Activated CD4-positive, alpha-beta T cell treated with anti-CD3 and anti-CD28 coated beads, Interleukin-2, amount 10 ng/mL, durations not matched to agents 7 days and 5 days (primary cell): ENCODE results near the gene NUDT3. TPM values are rescaled to one million over a fixed set of nuclear protein-coding genes. Genes with fewer than 3 reads are reported as not detected.
A peak's percentile ranks its signal among the peaks of the same experiment; 100 is the strongest.
"Not testable (repeated sequence)": the region's sequence is repeated elsewhere in the genome, so short reads cannot be mapped to it uniquely, and the experiment has no call there.

Experiments used
- CTCF ChIA-PET: fragments of 350-600 bp; sonication (Branson Sonifier 250); formaldehyde crosslinking; loops from one replicate; lab custom pipeline; 2021; ENCODE audit warnings: antibody characterized with exemption; lab: Charles Lee
- POLR2A ChIA-PET: fragments of 350-600 bp; sonication (Branson Sonifier 250); formaldehyde crosslinking; loops from one replicate; lab custom pipeline; 2021; ENCODE audit warnings: antibody characterized with exemption; lab: Charles Lee
- DNase-seq: peaks from one replicate; pipeline ENCODE4 v3.0.0-alpha.2; 2020
- H3K27ac Mint-ChIP-seq: one replicate; pipeline ENCODE4 v1.8.0; 2021; ENCODE audit warnings: mild to moderate bottlenecking, moderate library complexity, mixed read lengths
- H3K27me3 Mint-ChIP-seq: one replicate; pipeline ENCODE4 v1.8.0; 2021; ENCODE audit warnings: mixed read lengths
- H3K36me3 Mint-ChIP-seq: one replicate; pipeline ENCODE4 v1.8.0; 2021; ENCODE audit warnings: low read depth, mixed read lengths
- H3K4me1 Mint-ChIP-seq: one replicate; pipeline ENCODE4 v1.8.0; 2021; ENCODE audit warnings: mixed read lengths
- H3K4me3 Mint-ChIP-seq: one replicate; pipeline ENCODE4 v1.8.0; 2021; ENCODE audit warnings: mild to moderate bottlenecking, moderate library complexity, mixed read lengths
- H3K9me3 Mint-ChIP-seq: one replicate; pipeline ENCODE4 v1.8.0; 2021; ENCODE audit warnings: mixed read lengths
- total RNA-seq, 2 experiments: library from RNA; stranded (reverse); gene quantifications; one replicate each; pipeline ENCODE4 v1.2.3, GENCODE V29; 2021

Gene NUDT3
- total RNA-seq, 2 experiments from 2014 or later = 12.4 to 13.3 TPM

DNA sequence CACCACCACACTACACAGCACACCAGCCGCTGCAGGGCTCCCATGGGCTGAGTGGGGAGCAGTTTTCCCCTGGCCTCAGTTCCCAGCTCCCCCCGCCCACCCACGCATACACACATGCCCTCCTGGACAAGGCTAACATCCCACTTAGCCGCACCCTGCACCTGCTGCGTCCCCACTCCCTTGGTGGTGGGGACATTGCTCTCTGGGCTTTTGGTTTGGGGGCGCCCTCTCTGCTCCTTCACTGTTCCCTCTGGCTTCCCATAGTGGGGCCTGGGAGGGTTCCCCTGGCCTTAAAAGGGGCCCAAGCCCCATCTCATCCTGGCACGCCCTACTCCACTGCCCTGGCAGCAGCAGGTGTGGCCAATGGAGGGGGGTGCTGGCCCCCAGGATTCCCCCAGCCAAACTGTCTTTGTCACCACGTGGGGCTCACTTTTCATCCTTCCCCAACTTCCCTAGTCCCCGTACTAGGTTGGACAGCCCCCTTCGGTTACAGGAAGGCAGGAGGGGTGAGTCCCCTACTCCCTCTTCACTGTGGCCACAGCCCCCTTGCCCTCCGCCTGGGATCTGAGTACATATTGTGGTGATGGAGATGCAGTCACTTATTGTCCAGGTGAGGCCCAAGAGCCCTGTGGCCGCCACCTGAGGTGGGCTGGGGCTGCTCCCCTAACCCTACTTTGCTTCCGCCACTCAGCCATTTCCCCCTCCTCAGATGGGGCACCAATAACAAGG is 147.3 kb downstream of the NUDT3 start:
- H3K4me1 Mint-ChIP-seq = peaks cover 76% of the 10 kb centered on the region

GRCh38 chr6:34243901-34244884 is 148.3 kb downstream of the NUDT3 start:
- Mint-ChIP-seq H3K4me3 (no peak overlapping the region), H3K4me1 (peaks cover 81% of the 10 kb centered on the region), H3K36me3 (peaks cover 51% of the 10 kb centered on the region), H3K27me3 (no peaks in the 10 kb centered on the region), H3K27ac (peak overlapping the region; percentile 60), H3K9me3 (no peaks in the 10 kb centered on the region)
- no peak for DNase-seq
- CTCF ChIA-PET = interaction anchor here (0.6 to 1.0 kb wide), 2 partner anchors 46 to 81 kb away, joined by 3 read pairs; no protein-coding TSS in a partner anchor
- POLR2A ChIA-PET = no interaction called here

More for the DNA sequence above, 147.3 kb downstream of the NUDT3 start:
- H3K36me3 Mint-ChIP-seq = peaks cover 50% of the 10 kb centered on the region
- H3K4me3 Mint-ChIP-seq, POLR2A ChIA-PET, H3K9me3 Mint-ChIP-seq, CTCF ChIA-PET, DNase-seq, H3K27me3 Mint-ChIP-seq: not testable (repeated sequence)
- peak overlapping the region; percentile 68 for H3K27ac Mint-ChIP-seq

DNA sequence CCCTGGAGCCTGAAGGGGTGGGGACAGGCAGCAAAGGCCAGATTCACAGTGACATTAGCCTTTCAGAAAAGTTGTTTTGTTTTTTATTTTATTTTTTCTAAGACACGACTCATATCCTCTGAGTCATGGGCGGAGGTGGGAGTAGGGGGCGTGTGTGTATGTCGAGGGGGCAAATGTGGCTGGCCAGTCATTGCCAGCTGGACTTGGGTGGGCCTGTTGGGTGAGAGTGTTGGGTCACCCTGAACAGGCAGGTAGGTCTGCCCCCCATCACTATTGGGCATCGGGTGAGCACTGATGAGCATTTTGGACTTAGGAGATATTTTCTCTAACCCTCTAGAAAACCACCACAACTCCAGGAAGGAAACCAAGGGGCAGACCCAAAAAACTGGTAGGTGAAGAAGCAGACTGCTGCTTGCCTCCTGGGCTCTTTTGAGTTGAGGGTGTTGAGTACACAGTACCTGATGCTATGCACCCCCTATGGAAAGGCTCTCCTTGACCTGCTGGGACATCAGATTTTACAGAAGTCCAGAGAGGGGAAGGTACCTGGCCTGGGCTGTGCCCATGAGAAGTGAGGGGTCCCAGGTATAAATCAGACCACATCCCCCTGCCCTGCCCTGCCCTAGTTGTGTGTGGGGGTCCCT is 149.2 kb downstream of the NUDT3 start:
- H3K27me3 Mint-ChIP-seq = no peaks in the 10 kb centered on the region
- peak overlapping the region; percentile 80 for H3K27ac Mint-ChIP-seq
- no peak overlapping the region for H3K4me3 Mint-ChIP-seq
- no peak for DNase-seq
- H3K4me1 Mint-ChIP-seq = peaks cover 89% of the 10 kb centered on the region
- ChIA-PET CTCF (interaction anchor here (0.6 to 1.5 kb wide), 2 partner anchors 47 kb away, joined by 3 read pairs; no protein-coding TSS in a partner anchor), POLR2A (no interaction called here)
- no peaks in the 10 kb centered on the region for H3K9me3 Mint-ChIP-seq
- peaks cover 57% of the 10 kb centered on the region for H3K36me3 Mint-ChIP-seq

- Mint-ChIP-seq H3K9me3 (no peaks in the 10 kb centered on the region), H3K36me3 (peaks cover 58% of the 10 kb centered on the region), H3K27me3 (no peaks in the 10 kb centered on the region), H3K4me3 (no peak overlapping the region), H3K4me1 (peaks cover 82% of the 10 kb centered on the region), H3K27ac (peak overlapping the region; percentile 80)
- ChIA-PET CTCF (interaction anchor here (1.3 to 1.5 kb wide), 2 partner anchors 20 to 46 kb away, joined by 3 read pairs; no protein-coding TSS in a partner anchor), POLR2A (no interaction called here)
- no peak for DNase-seq
Measured at GRCh38 chr6:34242252-34243130, 150.0 kb downstream of the NUDT3 start.

GRCh38 chr6:34241351-34242215 is 150.9 kb downstream of the NUDT3 start:
- H3K9me3 Mint-ChIP-seq = no peaks in the 10 kb centered on the region
- DNase-seq = no peak
- H3K4me1 Mint-ChIP-seq = peaks cover 76% of the 10 kb centered on the region
- H3K27ac Mint-ChIP-seq = peak overlapping the region; percentile 57
- H3K36me3 Mint-ChIP-seq = peaks cover 58% of the 10 kb centered on the region
- no peaks in the 10 kb centered on the region for H3K27me3 Mint-ChIP-seq
- ChIA-PET POLR2A (no interaction called here), CTCF (interaction anchor here (1.3 to 1.5 kb wide), 2 partner anchors 19 to 45 kb away, joined by 3 read pairs; no protein-coding TSS in a partner anchor)
- H3K4me3 Mint-ChIP-seq = no peak overlapping the region

DNA sequence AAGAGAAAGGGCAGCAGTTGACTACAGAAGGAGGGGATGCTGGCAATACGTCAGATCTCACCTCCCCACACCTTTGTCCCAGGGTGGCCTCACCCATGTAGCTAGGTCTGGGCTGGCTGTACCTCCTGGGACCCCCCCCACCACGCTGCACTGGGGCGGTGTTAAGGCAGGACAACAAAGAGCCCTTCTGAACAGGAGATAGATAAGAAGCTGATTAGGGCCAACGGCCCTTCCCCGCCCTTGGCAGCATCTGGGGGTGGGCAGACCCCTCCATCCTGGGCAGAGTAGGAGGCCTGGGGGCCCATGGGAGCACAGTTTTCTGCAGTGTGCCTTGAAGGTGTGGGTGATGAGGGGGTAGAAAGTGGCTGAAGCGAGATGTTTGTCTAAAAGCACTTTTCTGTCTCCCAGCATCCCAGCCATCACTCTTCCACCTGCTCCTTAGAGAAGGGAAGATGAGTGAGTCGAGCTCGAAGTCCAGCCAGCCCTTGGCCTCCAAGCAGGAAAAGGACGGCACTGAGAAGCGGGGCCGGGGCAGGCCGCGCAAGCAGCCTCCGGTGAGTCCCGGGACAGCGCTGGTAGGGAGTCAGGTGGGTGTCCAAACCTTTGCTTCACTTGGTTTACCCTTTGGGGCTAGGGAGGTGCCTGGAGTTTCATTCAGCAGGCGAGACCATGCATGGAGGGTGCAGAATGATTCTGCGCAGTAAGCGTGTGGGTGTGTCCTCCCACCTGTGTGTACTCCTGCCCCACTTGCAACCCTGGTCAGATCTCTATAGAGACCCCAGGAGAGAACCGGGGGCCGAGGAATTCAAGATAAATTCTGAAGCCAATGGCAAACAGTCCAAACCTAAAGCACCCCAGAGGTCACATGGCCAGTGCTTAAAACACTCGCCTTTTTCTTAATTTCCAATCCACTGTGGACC is 151.9 kb downstream of the NUDT3 start:
- Mint-ChIP-seq H3K27ac (peak overlapping the region; percentile 50), H3K4me3 (no peak overlapping the region), H3K27me3 (no peaks in the 10 kb centered on the region), H3K36me3 (peaks cover 53% of the 10 kb centered on the region), H3K4me1 (peaks cover 73% of the 10 kb centered on the region), H3K9me3 (no peaks in the 10 kb centered on the region)
- CTCF ChIA-PET = interaction anchor here (0.5 to 1.4 kb wide), 3 partner anchors 9 to 27 kb away, joined by 3 to 4 read pairs (median 4); no protein-coding TSS in a partner anchor
- POLR2A ChIA-PET = no interaction called here
- DNase-seq = no peak

GRCh38 chr6:34239893-34240292 is 152.6 kb downstream of the NUDT3 start:
- Mint-ChIP-seq H3K9me3 (no peaks in the 10 kb centered on the region), H3K4me1 (peaks cover 66% of the 10 kb centered on the region), H3K4me3 (no peak overlapping the region), H3K36me3 (peaks cover 48% of the 10 kb centered on the region), H3K27ac (peak overlapping the region; percentile 46), H3K27me3 (no peaks in the 10 kb centered on the region)
- POLR2A ChIA-PET = no interaction called here
- no peak for DNase-seq
- CTCF ChIA-PET = interaction anchor here (0.5 to 1.4 kb wide), 3 partner anchors 9 to 26 kb away, joined by 3 to 4 read pairs (median 4); no protein-coding TSS in a partner anchor

DNA sequence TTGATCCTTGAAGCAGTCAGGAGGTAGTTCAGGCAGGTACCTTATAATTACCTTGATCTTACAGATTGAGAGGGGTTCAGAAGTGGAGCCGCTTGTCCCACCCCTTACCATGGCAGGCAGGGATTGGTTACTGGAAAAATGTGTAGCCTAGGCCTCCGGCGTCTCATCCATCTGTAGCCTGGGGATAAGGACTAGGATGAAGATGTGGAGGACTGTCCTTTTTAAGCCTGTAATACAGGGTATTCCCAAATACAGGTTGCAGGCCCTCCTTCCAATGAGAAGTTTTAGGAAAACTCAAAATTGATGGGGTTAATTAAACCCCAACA is 153.0 kb downstream of the NUDT3 start:
- DNase-seq = no peak
- Mint-ChIP-seq H3K4me1 (peaks cover 65% of the 10 kb centered on the region), H3K9me3 (no peaks in the 10 kb centered on the region), H3K27ac (peak overlapping the region; percentile 95), H3K4me3 (peak overlapping the region; percentile 93), H3K36me3 (peaks cover 44% of the 10 kb centered on the region), H3K27me3 (no peaks in the 10 kb centered on the region)
- ChIA-PET POLR2A (no interaction called here), CTCF (no interaction called here)

GRCh38 chr6:34238585-34239499 is 153.6 kb downstream of the NUDT3 start:
- H3K4me1 Mint-ChIP-seq = peaks cover 68% of the 10 kb centered on the region
- H3K4me3 Mint-ChIP-seq = peak overlapping the region; percentile 93
- no peaks in the 10 kb centered on the region for H3K9me3 Mint-ChIP-seq
- H3K27ac Mint-ChIP-seq = peak overlapping the region; percentile 95
- H3K36me3 Mint-ChIP-seq = peaks cover 41% of the 10 kb centered on the region
- H3K27me3 Mint-ChIP-seq = no peaks in the 10 kb centered on the region
- POLR2A ChIA-PET = no interaction called here
- DNase-seq = no peak
- CTCF ChIA-PET = no interaction called here
